HG03196 (cell line): ENCODE data around the gene RSPRY1.
"Not testable (repeated sequence)": the region's sequence is repeated elsewhere in the genome, so short reads cannot be mapped to it uniquely, and the experiment has no call there.

ENCODE experiments used
- ATAC-seq: cut with Tn5 transposase; IDR thresholded peaks from one replicate; pipeline ENCODE4 v1.9.1; 2021; ENCODE audit not compliant: unreplicated experiment

Gene RSPRY1

GRCh38 chr16:57268804-57269800 is 83.0 kb downstream of the RSPRY1 start:
- ATAC-seq: no peak

- no peak for ATAC-seq
These were observed 84.3 kb downstream of the RSPRY1 start for GRCh38 chr16:57270221-57271062.

- no peak for ATAC-seq
These were observed 84.9 kb downstream of the RSPRY1 start for GRCh38 chr16:57271063-57271345.

- ATAC-seq: no peak
These were observed 85.9 kb downstream of the RSPRY1 start for GRCh38 chr16:57271867-57272495.

GRCh38 chr16:57273359-57273758 is 87.2 kb downstream of the RSPRY1 start:
- no peak for ATAC-seq

- no peak for ATAC-seq
These were observed 87.7 kb downstream of the RSPRY1 start for GRCh38 chr16:57273826-57274225.

GRCh38 chr16:57275946-57276345 is 89.8 kb downstream of the RSPRY1 start:
- ATAC-seq: not testable (repeated sequence)

- no peak for ATAC-seq
These were observed 90.5 kb downstream of the RSPRY1 start for GRCh38 chr16:57276596-57276995.

GRCh38 chr16:57277586-57277985 is 91.5 kb downstream of the RSPRY1 start:
- no peak for ATAC-seq

- no peak for ATAC-seq
These were observed 92.4 kb downstream of the RSPRY1 start for GRCh38 chr16:57278494-57278893.

GRCh38 chr16:57279780-57280638 is 93.9 kb downstream of the RSPRY1 start:
- no peak for ATAC-seq

GRCh38 chr16:57281791-57282190 is 95.7 kb downstream of the RSPRY1 start:
- no peak for ATAC-seq

GRCh38 chr16:57282510-57283213 is 96.5 kb downstream of the RSPRY1 start:
- ATAC-seq: no peak

- ATAC-seq: no peak
These were observed 97.3 kb downstream of the RSPRY1 start for GRCh38 chr16:57283214-57283958.

- ATAC-seq: no peak
These were observed 97.8 kb downstream of the RSPRY1 start for GRCh38 chr16:57283959-57284208.

- ATAC-seq: no peak
These were observed 98.3 kb downstream of the RSPRY1 start, which contains the start of gene PLLP for GRCh38 chr16:57284209-57284951. PLLP (minus strand) TSS chr16:57284672; CDS start chr16:57284540, 132 bp downstream.

- no peak for ATAC-seq
These were observed 98.8 kb downstream of the RSPRY1 start for GRCh38 chr16:57284952-57285363.

- ATAC-seq: no peak
These were observed 99.2 kb downstream of the RSPRY1 start for GRCh38 chr16:57285379-57285778.
